Measurements from ENCODE around the gene TCEAL3.
"Not testable (repeated sequence)": the region's sequence is repeated elsewhere in the genome, so short reads cannot be mapped to it uniquely, and the experiment has no call there.

Gene TCEAL3

GRCh38 chrX:103628386-103629317 is 20.9 kb downstream of the TCEAL3 start, which contains the start of gene TCEAL1:
Gene TCEAL1, plus strand, starts transcription at chrX:103628975. Its CDS starts 942 bp downstream, at chrX:103629917.
- ATAC-seq: peak; percentile 57 to 59

DNA sequence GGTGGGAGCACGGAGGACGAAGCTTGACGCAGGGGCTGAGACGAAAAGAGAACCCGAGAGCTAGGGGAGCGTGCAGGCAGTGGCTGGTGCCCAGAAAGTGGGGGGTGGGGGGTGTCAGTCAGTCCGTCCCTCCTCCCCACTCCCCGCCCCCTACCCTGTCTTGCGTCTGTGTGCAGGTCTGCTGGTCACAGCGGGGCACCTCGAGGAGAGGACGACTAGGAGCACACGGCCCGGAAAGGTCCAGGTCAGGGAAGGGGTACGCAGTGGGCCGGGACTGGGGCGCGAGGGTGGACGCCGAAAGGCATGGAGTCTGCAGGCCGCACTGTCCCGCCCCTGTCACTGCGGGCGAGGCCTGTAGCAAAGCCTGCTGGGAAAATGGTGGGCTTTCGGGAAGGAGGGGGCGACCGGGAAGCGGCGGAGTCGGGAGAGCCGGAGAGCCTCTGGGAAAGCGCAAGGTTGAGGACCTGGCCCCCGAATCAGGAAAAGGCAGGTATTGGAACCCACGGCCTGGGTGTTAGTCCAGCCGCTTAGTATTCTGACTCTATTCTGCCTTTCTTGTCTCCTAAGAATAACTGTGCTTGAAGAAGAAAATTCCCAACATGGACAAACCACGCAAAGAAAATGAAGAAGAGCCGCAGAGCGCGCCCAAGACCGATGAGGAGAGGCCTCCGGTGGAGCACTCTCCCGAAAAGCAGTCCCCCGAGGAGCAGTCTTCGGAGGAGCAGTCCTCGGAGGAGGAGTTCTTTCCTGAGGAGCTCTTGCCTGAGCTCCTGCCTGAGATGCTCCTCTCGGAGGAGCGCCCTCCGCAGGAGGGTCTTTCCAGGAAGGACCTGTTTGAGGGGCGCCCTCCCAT is 21.8 kb downstream of the TCEAL3 start:
- peak; percentile 34 to 49 for ATAC-seq

DNA sequence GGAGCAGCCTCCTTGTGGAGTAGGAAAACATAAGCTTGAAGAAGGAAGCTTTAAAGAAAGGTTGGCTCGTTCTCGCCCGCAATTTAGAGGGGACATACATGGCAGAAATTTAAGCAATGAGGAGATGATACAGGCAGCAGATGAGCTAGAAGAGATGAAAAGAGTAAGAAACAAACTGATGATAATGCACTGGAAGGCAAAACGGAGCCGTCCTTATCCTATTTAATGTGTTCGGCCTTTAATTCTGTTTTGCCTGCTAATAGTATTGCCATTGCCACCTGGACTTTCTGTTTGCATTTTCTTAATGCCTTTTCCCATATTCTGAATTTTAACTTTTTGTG is 22.4 kb downstream of the TCEAL3 start:
- ATAC-seq: no peak

DNA sequence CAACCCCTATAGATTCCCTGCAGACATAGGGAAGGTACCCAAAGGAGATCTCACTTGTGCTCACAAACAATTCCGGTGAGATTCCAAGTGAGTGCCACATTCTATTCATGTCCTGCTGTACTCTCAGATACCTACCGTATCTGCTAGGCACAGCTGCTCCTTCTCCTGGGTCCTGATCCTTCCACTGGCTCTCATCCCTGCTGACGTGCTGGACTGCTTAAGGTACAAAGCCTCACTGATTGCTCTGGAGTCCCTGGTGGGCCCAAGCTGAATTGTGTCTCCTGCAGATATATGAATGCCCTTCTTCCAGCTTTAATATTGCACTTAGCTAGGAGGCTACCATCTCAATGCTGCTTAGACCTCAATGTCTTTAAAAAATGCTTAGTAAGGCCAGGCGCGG is 23.4 kb downstream of the TCEAL3 start:
- ATAC-seq: no peak

DNA sequence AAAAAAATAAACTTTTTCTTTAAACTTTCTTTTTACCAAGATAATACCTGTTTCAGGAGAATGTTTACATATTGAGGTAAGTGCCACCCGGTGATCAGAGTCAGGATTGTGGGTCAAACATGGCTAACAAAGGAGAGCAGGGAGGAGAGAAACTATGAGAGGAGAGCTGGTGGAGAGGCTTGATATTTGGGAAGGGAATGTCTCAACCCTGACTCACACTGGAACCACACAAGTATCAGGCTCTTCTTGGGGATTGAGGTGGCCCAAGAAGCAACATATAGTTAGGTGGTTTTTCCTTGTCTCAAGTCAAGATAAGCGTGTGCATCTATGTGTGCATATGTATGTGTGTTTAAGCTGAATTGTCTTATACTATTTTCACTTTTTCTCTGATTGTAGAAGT is 27.7 kb downstream of the TCEAL3 start:
- no peak for ATAC-seq

DNA sequence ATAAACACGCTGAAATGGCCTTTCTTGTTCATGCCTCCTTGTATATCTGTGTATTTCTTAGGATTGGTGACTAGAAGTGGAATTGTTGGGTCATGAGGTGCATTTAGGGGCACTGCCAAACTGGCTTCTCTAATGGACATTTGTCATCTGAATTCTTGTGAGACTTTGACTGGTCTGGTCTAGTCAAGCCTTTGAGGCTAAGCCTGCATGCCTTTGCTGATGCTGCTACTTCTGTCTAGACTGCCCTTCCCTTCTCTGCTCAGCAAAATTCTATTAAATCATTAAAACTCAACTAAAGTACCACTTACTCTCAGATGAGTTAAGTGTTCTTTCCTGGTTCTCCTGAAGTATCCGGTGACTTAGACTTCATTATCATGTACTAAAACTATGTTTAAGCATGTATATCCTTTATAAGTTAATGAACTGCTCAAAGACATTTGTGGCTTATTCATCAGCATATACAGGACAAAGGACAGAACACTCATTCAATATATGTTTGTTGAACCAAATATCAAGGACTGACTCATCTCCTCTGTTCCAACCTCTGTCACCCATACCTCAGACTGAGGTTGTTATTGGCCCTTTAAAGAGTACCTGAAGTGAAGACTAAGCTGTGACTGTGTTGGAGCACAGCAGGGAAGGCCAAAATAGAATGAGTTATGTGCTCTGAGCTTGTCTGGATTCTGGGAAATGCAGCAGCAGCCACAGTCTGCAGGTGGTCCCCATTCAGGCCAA is 30.0 kb downstream of the TCEAL3 start:
- peak in 1 of 2 donors; percentile 62 for ATAC-seq

- ATAC-seq: not testable (repeated sequence)
Observed at GRCh38 chrX:103638479-103639346, 30.9 kb downstream of the TCEAL3 start.

- no peak for ATAC-seq
Observed at GRCh38 chrX:103640401-103641155, 32.8 kb downstream of the TCEAL3 start.

GRCh38 chrX:103644125-103644524 is 36.4 kb downstream of the TCEAL3 start:
- ATAC-seq: no peak

DNA sequence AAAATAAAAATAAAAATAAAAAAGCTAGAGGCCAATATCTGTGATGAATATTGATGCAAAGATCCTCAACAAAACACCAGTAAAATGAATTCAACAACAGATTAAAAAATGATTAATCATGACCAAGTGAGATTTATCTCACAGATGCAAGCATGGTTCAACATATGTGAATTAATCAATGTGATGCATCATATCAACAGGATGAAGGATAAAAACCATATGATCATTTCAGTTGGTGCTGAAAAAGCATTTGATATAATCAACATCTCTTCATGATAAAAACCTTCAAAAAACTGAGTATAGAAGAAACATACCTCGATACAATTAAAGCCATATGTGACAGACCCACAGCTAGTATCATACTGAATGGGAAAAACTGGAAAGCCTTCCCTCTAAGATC is 39.9 kb downstream of the TCEAL3 start:
- no peak for ATAC-seq

- ATAC-seq: no peak
Observed at GRCh38 chrX:103651151-103651773, 43.5 kb downstream of the TCEAL3 start.

DNA sequence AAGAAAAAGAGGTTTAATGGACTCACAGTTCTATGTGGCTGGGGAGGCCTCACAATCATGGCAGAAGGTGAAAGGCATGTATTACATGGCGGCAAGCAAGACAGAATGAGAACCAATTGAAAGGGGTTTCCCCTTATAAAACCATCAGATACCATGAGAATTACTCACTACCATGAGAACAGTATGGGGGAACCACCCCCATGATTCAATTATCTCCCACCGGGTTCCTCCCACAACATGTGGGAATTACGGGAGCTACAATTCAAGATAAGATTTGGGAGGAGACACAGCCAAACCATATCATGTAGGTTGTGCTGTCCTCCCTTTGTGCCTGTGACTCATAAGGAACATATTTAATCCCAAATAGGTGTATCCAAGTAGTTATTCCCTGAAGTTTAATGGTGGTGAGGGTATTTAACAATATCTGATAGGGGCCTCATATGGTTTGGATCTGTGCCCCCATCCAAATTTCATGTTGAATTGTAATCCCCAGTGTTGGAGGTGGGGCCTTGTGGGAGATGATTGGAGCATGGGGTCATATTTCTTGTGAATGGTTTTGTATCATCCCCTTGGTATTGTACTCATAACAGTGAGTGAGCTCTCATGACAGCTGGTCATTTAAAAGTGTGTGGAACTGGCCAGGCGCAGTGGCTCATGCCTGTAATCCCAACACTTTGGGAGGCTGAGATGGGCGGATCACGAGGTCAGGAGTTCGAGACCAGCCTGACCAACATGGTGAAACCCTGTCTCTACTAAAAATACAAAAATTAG is 47.7 kb downstream of the TCEAL3 start:
- ATAC-seq: not testable (repeated sequence)

- no peak for ATAC-seq
Observed at GRCh38 chrX:103656617-103657016, 48.9 kb downstream of the TCEAL3 start.

DNA sequence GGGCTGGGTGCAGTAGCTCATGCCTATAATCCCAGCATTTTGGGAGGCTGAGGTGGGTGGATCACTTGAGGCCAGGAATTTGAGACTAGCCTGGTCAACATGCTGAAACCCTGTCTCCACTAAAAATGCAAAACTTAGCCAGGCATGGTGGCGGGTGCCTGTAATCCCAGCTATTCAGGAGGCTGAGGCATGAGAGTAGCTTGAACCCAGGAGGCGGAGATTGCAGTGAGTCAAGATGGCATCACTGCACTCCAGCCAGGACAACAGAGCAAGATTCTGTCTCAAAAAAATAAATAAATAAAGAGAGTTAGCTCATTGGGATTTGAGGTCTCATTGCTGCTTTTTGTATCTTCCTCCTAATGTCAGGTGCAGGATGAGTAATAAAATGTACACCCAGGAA is 49.3 kb downstream of the TCEAL3 start:
- ATAC-seq: not testable (repeated sequence)

- no peak for ATAC-seq
Observed at GRCh38 chrX:103658681-103659433, 51.1 kb downstream of the TCEAL3 start.

- ATAC-seq: not testable (repeated sequence)
Observed at GRCh38 chrX:103659460-103659859, 51.7 kb downstream of the TCEAL3 start.
